HG03066 (cell line): ENCODE results near the gene TEX14.
"Not testable (repeated sequence)": the region's sequence is repeated elsewhere in the genome, so short reads cannot be mapped to it uniquely, and the experiment has no call there.

Source experiments
- ATAC-seq: cut with Tn5 transposase; IDR thresholded peaks from one replicate; pipeline ENCODE4 v1.9.1; 2021; ENCODE audit warnings: low read depth; ENCODE audit not compliant: unreplicated experiment

Gene TEX14

DNA sequence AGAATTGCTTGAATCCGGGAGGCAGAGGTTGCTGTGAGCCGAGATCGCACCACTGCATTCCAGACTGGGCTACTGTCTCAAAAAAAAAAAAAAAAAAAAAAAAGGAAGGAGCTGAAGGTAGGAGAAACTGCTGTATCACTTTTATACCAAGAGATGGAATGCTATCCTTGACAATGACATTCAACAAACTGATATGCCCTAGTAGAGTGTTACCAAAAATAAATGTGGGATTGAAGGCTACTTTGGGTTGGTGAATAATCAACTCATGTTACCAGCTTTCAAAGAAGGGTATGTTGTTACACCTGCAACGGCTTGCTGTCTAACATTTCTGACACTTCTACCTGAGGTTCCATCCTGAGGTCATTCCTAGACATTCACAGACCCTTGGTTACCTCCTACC, 84.9 kb downstream of the TEX14 start:
- no peak for ATAC-seq

DNA sequence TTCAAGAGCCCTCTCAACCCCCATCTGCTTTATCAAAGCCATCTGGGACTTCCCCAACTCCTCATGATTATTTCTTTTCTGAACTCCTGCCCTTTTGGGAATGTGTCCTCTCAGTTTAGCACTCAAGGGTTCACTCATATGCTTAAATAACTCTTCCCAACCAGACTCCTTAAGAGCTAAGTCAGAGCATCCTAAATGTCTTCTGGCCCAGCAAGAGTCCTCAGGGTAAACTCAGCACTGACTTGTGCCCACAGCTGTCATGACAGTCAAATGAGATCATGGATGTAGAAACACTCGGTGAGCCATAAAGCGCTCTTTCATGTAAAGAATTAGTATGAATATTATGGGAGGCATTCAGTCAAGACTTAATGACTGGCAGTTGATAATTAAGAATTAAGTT, 85.9 kb downstream of the TEX14 start:
- no peak for ATAC-seq

DNA sequence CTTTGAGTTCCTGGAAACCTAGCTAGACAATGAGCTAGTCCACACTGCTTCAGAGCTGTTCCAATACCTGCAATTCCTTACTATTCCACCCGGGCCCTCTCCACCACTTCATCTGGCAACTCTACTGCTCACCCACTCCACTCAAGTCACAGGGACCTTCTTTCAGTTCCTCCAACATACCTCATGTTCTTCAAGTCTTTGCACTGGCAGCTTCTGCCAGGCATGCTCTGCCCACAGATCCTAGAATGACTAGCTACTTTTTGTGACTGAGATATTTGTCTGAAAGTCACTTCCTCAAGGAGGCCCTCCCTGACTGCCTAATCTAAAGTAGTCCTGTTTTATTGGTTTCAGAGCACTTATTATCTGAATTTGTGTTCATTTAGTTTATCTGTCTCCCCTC, 86.4 kb downstream of the TEX14 start:
- ATAC-seq = no peak

DNA sequence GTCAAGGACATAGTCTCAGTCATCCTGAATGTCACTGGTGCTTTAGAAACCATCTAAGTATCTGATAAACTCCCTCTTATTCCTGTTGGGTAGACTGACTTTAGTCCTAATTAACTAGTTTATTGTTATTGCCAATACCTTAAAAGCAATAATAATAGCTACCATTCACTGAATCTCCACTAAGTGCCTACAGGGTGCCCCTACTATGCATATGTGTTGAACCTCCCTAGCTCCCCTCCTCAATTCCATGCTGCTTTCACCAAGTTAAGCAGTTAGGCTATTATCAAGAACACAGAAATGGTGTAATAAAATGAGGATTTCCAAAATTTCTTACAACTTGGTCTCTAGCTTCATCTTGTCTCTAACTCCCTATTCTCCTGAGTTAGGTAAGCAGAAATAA, 89.9 kb downstream of the TEX14 start:
- ATAC-seq = no peak

DNA sequence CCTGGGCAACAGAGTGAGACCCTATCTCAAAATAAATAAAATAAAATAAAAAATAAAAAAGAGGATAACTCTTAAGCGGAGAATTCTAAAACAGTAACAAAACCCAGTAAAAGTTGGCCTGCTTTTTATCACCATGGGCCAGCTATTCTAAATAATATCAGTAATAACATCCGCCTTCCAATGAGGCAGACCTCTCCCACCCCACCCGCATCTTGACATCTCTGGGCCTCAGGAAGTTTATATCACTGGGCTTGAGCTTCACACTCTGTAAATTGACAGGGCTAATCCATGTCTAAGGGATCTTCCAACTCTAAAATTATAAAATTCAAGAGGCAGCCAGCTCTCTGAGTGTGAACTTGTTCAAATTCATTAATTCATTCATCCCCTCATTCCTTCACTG, 94.5 kb downstream of the TEX14 start:
- ATAC-seq = no peak

DNA sequence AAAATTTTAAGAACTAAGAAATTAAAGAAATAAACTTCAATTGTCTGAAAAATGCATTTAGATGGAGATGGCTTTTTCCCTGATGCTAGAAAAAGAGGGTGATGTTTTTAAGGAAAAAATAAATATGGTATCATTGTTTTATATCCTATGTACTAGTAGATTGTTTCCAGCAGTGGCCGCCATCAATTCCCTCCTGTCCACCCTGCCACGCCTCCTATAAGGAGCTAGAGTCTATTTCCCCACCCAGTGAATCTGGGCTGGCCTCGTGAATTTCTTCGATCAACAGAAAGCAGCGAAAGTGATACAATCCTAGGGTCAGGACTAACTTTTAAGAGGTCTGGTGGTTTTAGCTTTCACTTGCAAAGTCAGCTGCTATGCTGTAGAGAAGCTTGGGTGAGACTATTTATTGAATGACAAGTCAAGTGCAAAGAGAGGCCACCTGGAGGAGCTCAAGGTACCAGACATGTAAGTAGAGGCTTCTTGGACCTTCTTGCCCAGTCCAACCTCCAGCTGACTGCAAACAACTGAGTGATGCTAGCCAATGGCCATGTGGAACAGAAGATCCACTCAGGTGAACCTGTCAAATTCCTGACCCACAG, 96.6 kb downstream of the TEX14 start:
- no peak for ATAC-seq

DNA sequence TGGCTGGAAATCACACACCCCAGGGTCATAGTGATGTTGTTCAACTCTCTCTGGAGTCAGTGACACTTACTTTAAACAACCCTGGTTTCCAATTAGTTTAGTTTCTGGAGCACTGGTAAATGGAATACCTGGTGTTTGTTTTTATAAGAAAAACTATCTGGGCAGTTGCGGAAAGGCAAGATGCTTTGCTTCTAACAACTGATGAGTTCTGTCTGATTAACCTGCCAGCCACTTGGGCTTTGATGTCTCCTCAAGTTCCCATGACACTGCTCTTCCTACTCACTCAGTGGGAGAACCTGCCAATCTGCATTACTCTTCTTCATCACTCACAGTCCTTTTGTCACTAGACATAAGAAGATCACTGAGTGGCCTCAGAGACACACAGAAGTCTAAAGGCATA, 98.7 kb downstream of the TEX14 start:
- ATAC-seq = no peak

DNA sequence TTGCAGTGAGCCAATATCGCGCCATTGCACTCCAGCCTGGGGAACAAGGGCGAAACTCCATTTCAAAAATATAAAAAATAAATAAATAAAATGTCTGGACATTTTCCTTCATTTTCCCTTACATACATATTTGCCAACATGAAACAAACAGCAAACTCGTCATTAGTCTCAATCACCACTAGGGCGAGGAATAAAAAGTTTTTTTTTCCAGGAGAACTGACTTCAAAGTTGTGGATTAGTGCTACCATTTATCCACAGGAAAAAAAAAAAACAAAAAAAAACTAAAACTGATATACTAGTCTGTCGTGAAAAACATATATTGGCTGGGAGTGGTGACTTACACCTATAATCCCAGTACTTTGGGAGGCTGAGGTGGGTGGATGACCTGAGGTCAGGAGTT, 100.4 kb downstream of the TEX14 start:
- ATAC-seq = no peak

DNA sequence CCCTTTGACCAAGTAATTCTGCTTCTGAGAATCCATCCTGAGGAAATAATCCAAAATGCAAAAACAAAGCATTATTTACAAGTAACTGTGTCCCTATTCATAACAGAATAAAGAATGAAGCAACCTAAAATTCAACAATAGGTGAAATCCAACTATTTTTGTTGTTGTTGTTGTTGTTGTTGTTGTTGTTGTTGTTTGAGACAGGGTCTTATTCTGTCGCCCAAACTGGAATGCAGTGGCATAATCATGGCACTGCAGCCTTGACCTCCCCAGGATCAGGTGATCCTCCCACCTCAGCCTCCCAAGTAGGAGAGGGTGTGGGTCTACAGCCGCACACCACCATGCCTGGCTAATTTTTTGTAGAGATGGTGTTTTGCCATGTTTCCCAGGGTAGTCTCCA, 101.5 kb downstream of the TEX14 start:
- ATAC-seq = no peak

DNA sequence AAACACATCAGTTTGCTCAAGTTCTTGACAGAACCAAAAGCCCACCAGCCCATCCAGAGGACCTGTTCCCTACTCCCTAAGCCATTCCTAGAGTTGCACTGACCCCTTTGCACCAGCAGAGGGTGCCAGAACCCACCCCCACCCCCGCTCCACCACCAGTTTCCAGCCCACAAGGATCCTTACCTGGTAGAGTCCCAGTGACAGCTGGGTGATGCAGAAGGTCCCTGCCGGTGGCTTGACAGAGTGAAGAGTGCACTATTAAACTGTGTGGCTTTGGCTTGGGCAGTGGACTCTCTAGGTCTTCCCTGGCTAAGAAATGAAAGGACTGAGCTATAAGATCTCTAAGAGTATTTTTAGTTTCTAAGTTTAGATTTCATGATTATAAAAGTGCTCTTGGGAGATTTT, 104.1 kb downstream of the TEX14 start:
- no peak for ATAC-seq

DNA sequence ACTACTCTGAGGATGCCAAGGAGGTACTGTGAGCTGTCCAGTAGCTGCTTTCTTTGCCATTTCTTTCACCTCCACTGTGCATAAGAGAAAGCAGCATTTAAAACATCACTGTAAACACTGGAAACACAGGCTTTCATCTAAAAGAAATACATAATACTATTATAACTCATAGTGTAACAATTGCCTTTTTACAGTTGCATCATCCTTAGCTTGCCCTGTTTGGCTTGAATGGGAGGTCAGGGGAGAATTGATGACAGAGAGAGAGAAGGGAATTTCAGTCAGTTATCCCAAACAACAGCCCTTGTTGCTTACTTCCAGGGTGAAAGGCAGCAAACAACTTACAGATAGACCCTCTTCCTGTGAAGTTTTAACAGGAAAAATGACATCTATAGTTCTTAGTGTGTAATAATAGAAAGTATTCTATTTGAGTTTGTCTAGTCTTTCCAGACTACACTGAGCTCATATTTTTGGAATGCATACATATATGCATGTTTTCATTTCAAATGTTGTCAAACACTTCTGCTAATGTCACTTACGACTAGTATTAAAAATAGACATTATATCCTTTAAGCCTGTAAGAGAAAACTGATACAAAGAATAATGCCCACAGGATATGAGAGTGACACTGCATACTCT, 105.7 kb downstream of the TEX14 start:
- no peak for ATAC-seq

DNA sequence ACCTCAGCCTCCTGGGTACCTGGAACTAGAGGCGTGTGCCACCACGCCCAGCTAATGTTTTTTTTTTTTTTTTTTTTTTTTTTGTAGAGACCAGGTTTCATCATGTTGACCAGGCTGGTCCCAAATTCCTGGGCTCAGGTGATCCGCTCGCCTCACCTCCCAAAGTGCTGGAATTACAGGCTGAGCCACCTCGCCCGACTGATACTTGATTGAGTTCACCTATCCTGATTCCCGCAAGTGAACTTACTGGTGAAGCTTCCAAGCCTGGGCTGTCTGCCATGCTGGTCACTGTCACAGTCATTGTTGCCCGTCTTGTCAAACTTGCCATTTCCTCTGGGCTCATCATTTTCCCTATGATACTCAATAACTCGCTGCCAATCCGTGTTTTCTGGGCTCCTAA, 106.3 kb downstream of the TEX14 start:
- ATAC-seq = no peak

DNA sequence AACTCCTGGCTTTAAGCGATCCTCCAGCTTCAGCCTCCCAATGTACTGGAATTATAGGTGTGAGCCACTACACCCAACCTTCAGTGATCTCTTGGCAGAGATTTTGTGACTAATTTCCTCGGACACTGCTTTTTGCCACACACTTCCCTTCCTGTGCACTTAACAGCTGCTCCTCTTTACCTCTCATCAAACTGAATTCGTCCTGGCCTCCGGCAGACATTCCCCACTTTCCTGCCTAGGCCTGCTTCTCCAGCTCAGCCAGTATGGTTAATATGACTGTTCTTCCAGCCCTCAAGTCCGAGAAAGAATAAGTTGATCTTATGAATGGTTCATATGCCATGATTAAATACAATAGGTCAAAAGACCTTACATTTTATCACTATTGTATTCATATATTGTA, 108.4 kb downstream of the TEX14 start:
- ATAC-seq = no peak

DNA sequence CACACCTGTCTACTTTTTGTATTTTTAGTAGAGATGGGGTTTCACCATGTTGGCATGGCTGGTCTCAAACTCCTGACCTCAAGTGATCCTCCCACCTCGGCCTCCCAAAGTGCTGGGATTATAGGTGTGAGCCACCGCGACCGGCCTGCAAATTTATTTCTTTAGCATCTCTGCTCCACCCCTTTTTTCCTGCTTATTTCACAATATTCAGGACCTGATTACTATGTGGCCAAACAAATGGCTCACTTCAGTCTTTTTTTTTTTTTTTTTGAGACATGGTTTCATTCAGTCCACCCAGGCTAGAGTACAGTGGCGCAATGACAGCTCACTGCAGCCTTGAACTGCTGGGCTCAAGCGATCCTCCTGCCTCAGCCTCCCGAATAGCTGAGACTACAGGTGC, 109.1 kb downstream of the TEX14 start:
- ATAC-seq = not testable (repeated sequence)

DNA sequence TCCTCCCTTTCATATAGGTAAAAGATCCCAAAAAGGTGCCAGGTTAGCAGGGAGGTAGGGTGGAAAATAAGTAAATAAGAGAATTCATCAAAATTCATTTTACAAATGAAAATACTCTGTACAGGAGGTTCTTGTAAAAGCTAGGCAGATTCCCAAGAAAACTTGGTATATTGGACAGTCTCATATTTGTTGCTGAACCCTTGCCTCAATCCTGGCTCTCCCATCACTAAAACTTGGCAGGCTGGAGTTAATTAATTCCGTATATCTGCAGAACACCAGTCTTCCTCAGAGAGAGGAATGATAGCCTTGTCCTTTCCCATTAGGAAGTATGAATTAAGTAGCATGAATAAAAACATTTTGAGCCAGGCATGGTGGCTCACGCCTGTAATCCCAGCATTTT, 111.2 kb downstream of the TEX14 start:
- ATAC-seq = no peak

DNA sequence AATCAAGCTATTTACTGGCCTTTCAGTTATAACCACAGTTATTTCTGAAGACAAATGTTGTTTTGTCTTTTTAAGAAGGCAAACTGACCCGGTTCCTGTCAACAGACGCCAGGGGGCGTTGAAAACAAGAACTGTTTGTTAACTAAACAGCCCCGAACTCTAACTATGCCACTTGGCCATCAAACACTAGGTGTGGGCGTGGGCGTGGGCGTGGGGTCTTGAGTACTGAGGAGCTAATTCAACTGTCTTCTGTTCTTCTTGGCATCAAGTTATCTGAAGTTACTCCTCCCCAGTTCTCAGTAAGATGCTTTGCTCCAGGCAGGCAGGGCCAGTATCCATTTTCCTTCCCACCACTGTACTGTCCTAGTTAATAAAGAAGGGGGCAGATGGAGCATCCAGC, 114.1 kb downstream of the TEX14 start:
- no peak for ATAC-seq

DNA sequence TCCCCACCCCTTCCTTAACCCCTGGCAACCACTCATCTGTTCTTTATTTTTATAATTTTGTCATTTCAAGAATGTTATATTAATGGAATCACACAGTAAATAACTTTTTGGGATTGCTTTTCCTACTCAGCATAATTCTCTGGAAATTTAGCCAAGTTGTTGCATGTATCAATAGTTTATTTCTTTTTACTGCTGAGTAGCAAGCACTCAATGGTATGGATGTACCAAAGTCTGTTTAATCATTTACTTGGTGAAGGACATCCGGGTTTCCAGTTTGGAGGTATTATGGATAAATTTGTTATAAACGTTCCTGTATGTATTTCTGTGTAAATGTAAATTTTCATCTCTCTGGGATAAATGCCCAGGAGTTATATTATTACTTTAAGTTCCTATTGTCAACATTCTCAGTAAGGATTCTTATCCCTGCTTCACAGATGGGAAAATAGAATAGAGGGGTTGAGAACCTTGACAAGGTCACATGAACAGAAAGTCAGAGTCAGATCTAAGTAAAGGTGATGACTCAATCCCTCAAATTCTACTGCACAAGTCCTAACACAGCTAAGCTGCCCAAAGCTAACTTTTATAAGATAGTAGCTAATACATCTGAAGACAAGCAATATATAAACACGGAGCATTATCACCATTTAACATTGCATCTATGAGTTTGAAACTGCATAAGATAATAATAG, 115.0 kb downstream of the TEX14 start:
- no peak for ATAC-seq

DNA sequence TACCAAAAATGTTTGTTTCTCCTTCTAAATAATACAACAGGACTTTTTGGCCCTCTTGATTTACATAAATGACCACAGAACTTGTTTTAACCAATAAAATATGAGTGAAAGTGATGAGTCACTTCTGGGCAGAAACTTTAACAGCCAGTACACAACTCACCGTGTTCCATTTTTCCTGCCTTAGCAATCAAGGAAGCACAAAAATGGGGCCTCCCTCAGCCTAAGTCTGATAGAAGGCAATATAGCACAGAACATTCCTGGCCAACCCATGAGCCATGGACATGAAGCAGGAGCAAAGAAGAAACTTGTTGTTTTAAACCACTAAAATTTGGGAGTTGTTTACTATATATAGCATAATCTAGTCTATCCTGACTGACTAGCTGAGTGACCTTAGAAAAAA, 116.3 kb downstream of the TEX14 start:
- no peak for ATAC-seq

DNA sequence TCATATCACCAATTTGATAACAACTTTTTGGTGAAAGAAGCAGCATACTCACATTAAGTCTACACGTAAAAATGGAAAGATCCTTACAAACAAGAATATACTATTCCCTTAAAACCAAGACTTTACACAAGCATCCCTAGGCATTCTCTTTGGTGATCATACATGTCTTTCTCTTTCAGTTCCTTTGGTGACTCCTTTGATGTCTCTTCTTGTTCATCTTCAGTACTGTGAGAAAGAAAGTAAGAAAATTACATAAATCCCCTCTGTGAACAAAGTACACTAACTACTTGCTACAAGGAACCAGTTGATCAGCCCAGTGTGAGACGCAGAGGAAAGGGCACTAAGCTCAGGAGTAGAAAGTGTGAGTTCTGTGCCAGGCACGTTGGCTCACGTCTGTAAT, 117.8 kb downstream of the TEX14 start:
- no peak for ATAC-seq

DNA sequence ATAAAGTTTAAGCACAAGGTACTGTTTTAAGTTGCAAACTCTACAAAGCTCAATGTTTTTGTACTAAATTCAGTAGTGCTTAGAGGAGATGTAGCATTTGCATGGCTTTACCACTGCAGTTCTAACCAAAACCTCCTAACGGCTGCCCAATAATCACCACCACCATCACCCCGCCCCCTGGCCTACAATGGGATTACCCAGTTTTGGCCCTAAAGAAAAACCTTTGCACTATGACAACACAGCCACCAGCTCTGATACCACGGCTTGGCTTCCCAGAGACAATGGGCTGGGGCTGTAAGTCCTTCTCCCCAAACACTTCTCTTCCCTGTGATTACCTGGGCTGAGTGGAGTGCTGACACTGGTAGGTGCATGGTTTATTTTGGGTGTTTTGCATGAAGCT, 119.0 kb downstream of the TEX14 start:
- ATAC-seq = no peak

DNA sequence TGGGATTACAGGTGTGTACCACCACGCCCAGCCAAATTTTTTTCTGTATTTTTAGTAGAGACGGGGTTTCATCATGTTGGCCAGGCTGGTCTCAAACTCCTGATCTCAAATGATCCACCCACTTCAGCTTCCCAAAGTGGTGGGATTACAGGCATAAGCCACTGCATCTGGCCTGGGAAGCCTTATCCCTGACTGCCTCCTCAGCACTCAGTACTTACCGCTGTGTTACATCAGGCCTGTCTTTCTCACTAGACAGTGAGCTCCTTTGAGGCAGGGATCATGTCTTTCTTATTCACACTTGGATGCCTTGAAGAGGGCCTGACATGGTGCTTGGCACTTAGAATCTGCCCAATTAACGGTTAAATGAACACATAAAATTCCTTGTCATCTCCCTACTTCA, 121.1 kb downstream of the TEX14 start:
- ATAC-seq = no peak

DNA sequence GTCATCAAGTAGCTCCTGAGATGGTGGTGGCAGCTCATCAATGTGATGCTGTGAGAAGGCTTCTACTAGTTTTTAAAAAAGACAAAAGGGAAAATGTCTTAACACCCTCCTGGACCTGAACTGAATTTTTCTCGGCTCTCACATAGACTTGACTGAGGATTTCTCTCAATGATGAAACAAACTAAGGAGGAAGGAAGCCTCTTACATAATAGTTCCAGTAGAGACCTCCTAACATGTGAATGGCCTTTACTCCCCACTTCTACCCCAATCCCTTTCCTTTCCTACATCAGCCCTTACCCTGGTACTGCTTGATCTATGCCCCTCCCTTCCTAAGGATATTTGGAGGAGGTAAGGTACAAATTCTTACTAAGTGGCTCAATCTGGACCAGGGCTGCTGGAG, 122.6 kb downstream of the TEX14 start:
- ATAC-seq = no peak
